Measurements from ENCODE around the gene P2RY11.

P2RY11 gene

GRCh38 chr19:10158071-10158470 is 46.6 kb downstream of the P2RY11 start:
- H3K4me3 ChIP-seq (ENCODE audit: low read depth, low read length), result no peak overlapping the region
- in situ Hi-C loops (cut with HindIII; ENCODE audit: low sequenced_read_pairs), result no loop called here
- no peak for DNase-seq (ENCODE audit: low read depth, low spot score)
- TF ChIP-seq, protein P1, sequence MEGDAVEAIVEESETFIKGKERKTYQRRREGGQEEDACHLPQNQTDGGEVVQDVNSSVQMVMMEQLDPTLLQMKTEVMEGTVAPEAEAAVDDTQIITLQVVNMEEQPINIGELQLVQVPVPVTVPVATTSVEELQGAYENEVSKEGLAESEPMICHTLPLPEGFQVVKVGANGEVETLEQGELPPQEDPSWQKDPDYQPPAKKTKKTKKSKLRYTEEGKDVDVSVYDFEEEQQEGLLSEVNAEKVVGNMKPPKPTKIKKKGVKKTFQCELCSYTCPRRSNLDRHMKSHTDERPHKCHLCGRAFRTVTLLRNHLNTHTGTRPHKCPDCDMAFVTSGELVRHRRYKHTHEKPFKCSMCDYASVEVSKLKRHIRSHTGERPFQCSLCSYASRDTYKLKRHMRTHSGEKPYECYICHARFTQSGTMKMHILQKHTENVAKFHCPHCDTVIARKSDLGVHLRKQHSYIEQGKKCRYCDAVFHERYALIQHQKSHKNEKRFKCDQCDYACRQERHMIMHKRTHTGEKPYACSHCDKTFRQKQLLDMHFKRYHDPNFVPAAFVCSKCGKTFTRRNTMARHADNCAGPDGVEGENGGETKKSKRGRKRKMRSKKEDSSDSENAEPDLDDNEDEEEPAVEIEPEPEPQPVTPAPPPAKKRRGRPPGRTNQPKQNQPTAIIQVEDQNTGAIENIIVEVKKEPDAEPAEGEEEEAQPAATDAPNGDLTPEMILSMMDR (IDR thresholded peaks at IDR 0.05; ENCODE audit: low read depth, low read length), result no peak

DNA sequence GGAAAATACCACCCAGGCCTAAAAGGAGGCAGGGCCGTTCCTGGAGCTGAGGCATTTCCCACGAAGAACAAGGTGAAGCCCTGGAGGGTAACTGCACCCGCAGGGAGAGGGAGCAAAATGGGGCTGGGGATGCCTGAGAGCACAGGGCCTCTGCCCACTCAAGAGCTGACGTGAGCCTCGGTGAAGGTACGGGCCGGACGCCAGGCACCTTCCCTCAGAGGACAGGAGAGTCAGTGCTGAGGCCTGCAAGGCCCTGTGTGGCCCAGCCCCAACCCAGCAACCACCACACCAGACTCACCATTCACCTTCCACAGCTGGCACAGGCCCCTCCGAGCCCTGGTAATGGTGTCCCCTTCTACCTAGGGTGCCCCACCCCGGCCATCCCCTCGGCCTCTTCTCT is 47.0 kb downstream of the P2RY11 start:
- TF ChIP-seq, protein P1 (IDR thresholded peaks at IDR 0.05; ENCODE audit: low read depth, low read length), result no peak
- no peak overlapping the region for H3K4me3 ChIP-seq (ENCODE audit: low read depth, low read length)
- in situ Hi-C loops (cut with HindIII; ENCODE audit: low sequenced_read_pairs), result no loop called here
- no peak for DNase-seq (ENCODE audit: low read depth, low spot score)

GRCh38 chr19:10159610-10160009 is 48.1 kb downstream of the P2RY11 start:
- TF ChIP-seq, protein P1 (IDR thresholded peaks at IDR 0.05; ENCODE audit: low read depth, low read length), result no peak
- in situ Hi-C loops (cut with HindIII; ENCODE audit: low sequenced_read_pairs), result no loop called here
- no peak overlapping the region for H3K4me3 ChIP-seq (ENCODE audit: low read depth, low read length)
- DNase-seq (ENCODE audit: low read depth, low spot score), result no peak

DNA sequence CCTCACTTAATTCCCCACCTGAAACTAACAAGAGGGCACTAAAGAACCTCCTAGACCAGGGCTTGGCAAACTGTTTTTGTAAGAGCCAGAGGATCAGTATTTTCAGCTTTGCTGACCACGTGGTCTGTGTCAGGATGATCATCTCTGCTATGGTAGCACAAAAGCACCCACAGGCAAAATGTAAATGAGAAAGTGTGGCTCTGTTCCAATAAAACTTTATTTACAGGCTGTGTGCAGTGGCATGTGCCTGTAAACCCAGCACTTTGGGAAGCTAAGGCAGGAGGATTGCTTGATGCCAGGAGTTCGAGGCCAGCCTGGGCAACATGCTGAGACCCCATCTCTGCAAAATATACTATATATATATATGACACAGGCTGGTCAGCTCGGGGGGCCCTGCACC is 52.0 kb downstream of the P2RY11 start:
- no peak for DNase-seq (ENCODE audit: low read depth, low spot score)
- TF ChIP-seq, protein P1 (IDR thresholded peaks at IDR 0.05; ENCODE audit: low read depth, low read length), result no peak
- no peak overlapping the region for H3K4me3 ChIP-seq (ENCODE audit: low read depth, low read length)
- in situ Hi-C loops (cut with HindIII; ENCODE audit: low sequenced_read_pairs), result no loop called here

Data from astrocyte of the spinal cord (primary cell).